GM12873 (cell line): ENCODE results near the gene SCGB1C2.

Source experiments
- CTCF ChIP-seq: IDR thresholded peaks from 2 replicates; pipeline ENCODE4 v1.5.1; 2012; ENCODE audit warnings: low read depth, mild to moderate bottlenecking, moderate library complexity, low read length, control low read depth; ENCODE audit not compliant: insufficient read depth; ENCODE audit errors: missing control alignments

Gene SCGB1C2

GRCh38 chr17:143785-144281 is 6.5 kb downstream of the SCGB1C2 start:
- peak; percentile 77 for TF ChIP-seq CTCF

GRCh38 chr17:144936-145670 is 7.7 kb downstream of the SCGB1C2 start:
- no peak for TF ChIP-seq CTCF

GRCh38 chr17:145671-146541 is 8.5 kb downstream of the SCGB1C2 start:
- TF ChIP-seq CTCF, result no peak

- no peak for TF ChIP-seq CTCF
Observed at GRCh38 chr17:146546-146945, 9.2 kb downstream of the SCGB1C2 start.

GRCh38 chr17:146983-147761 is 9.8 kb downstream of the SCGB1C2 start:
- TF ChIP-seq CTCF, result no peak

- no peak for TF ChIP-seq CTCF
Observed at GRCh38 chr17:147796-148740, 10.7 kb downstream of the SCGB1C2 start.
